Right lobe of liver (tissue), 6 donors: Measurements from ENCODE around the gene NUDT4. TPM values are rescaled to one million over a fixed set of nuclear protein-coding genes. Genes with fewer than 3 reads are reported as not detected.
A peak's percentile ranks its signal among the peaks of the same experiment; 100 is the strongest.
"Not testable (repeated sequence)": the region's sequence is repeated elsewhere in the genome, so short reads cannot be mapped to it uniquely, and the experiment has no call there.

Experiments used
- ATAC-seq, 4 donors: fragments of 200-7000 bp; cut with Tn5 transposase; one replicate each; pipeline ENCODE4 v1.9.1; 2020; ENCODE audit warnings: mild to moderate bottlenecking in 4 of 4, moderate library complexity in 4 of 4
- DNase-seq, 3 donors: peaks; one replicate each; pipeline ENCODE4 v3.0.0-alpha.2; 2020
- H3K27ac ChIP-seq, 3 donors: fragments of 200-600 bp; one replicate each; pipeline ENCODE4 v1.8.0; 2022
- H3K27me3 ChIP-seq, 2 donors: fragments of 200-600 bp; one replicate each; pipeline ENCODE4 v1.8.0; 2022
- H3K36me3 ChIP-seq, 4 donors: fragments of 200-600 bp; sonication (generic) in 1 of 4; one replicate each; pipeline versions ENCODE4 v1.5.1 to v1.8.0; 2017 to 2022; ENCODE audit warnings: control low read depth in 1 of 4
- H3K4me1 ChIP-seq, 4 donors: fragments of 200-600 bp; sonication (generic) in 1 of 4; one replicate each; pipeline versions ENCODE4 v1.5.1 to v1.8.0; 2017 to 2022; ENCODE audit warnings: control low read depth in 1 of 4
- H3K4me3 ChIP-seq, 3 donors: fragments of 200-600 bp; one replicate each; pipeline ENCODE4 v1.8.0; 2022
- H3K9me3 ChIP-seq, 4 donors: fragments of 200-600 bp; sonication (generic) in 1 of 4; one replicate each; pipeline versions ENCODE4 v1.5.1 to v1.8.0; 2017 to 2022; ENCODE audit warnings: control low read depth in 1 of 4
- CTCF ChIP-seq, 4 donors: fragments of 200-600 bp in 3 of 4; fragments of 450-650 bp in 1 of 4; IDR thresholded peaks; one replicate each; pipeline versions ENCODE4 v1.5.1 to v1.8.0; 2016 to 2022; ENCODE audit warnings: antibody characterized with exemption in 4 of 4, mild to moderate bottlenecking in 2 of 4
- POLR2A ChIP-seq: fragments of 450-650 bp; IDR thresholded peaks from one replicate; pipeline ENCODE4 v1.6.1; 2017; ENCODE audit warnings: antibody characterized with exemption, mild to moderate bottlenecking
- WGBS: methylation state at CpG from one replicate; pipeline ENCODE4 v1.1.6; 2018; ENCODE audit warnings: low coverage, low lambda C conversion rate; ENCODE audit not compliant: insufficient coverage; ENCODE audit errors: missing lambda C conversion rate; 5-methylcytosine and 5-hydroxymethylcytosine counted together
- intact Hi-C, 2 donors: fragments of 100-400 bp; cut with DNase I; formaldehyde crosslinking; loops; one replicate each; pipeline versions ENCODE4 v1.11.2 to v1.14.1; 2022
- total RNA-seq, 6 experiments: library from RNA; depleted of rRNA in 2 of 6; stranded (reverse); fragments of >200 nt in 2 of 6; fragmentation: NEBNext Ultra II Directional in 3 of 6; extraction: Animal tissue kit (Norgen Biotek cat#: 25700) in 3 of 6; gene quantifications; one replicate each; pipeline versions ENCODE4 v1.1.0 to v1.2.4, GENCODE V29; 2016 to 2023
- donor health status: DM: no; HTN: yes; CAD: no.
- donor health status: DM: no; HTN: no; CAD: no.
- donor health status: DM: no; HTN: no; CAD: no.
- donor health status: DM: no; HTN: yes; CAD: no.
- donor health status: DM: no; HTN: yes; CAD: no.

The NUDT4 gene
- total RNA-seq, 6 experiments from 2014 or later: 13.1 to 23.1 (median 20.3) TPM

DNA sequence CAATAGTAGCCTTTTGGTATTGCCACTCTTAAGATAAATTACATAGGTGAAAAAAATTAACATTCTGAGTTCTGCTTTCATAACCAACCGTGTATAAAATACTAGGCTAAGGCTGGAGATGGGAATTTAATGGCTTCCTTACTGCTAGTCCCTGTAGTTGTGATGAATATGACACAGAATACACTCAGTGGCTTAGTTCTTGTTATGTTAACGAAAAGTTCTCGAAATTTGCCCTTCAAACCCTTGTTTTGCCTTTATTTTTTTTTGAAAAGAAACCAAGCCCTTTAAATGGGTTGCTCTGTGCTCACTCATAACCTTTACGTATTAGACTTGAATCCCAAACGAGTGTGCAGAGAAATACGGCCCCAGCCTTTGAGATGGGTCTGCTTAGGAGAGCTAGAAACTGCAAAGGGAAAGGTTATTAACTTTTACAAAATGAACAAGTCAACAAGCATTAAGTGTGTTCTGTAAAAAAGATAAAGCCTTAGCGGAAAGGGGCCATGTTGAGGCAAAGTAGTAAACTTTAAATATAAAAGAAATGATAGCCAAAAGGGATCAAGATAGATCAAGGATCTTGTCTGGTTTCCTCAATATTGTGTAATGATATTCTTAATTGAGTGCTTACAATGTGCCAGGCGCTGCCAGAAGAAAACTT, 1.7 kb downstream of the NUDT4 start:
- intact Hi-C loops: no loop called here
- H3K27me3 ChIP-seq: no peaks in the 10 kb centered on the region
- TF ChIP-seq CTCF (IDR thresholded peaks at IDR 0.05) (no peak), POLR2A (no peak)
- peak overlapping the region; percentile 75 to 80 (median 79) for H3K4me3 ChIP-seq
- H3K36me3 ChIP-seq: no peaks in the 10 kb centered on the region
- peaks cover 4 to 40% (median 13%) of the 10 kb centered on the region in 4 donors for H3K4me1 ChIP-seq
- ATAC-seq: no peak
- no peak for DNase-seq
- WGBS: 3% methylated on average over 8 of the region's 8 CpGs
- no peaks in the 10 kb centered on the region for H3K9me3 ChIP-seq
- H3K27ac ChIP-seq: peak overlapping the region; percentile 94 to 99 (median 95)

DNA sequence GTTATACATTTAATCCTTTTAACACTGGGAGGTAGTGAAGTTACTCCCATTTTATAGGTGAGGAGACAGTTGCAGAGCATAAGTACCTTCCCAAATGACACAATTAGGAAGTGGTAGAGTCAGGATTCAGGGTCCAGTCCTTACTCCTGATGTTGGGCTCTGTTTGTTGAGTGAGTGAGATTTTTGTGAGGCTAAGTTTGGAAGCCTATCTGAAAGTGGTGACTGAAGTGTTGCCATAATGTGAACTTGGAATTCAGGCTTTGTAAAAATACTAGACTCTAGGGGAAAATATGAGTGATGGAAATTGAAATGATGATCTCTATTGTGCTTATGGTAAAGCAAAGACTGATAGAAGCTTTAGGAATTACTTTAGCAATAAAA, 2.2 kb downstream of the NUDT4 start:
- no peak for TF ChIP-seq CTCF (IDR thresholded peaks at IDR 0.05)
- TF ChIP-seq POLR2A: no peak
- H3K4me3 ChIP-seq: peak overlapping the region; percentile 75 to 80 (median 79)
- H3K4me1 ChIP-seq: peaks cover 4 to 35% (median 10%) of the 10 kb centered on the region in 4 donors
- DNase-seq: no peak
- no peak for ATAC-seq
- no peaks in the 10 kb centered on the region for H3K9me3 ChIP-seq
- intact Hi-C loops: no loop called here
- peak overlapping the region; percentile 94 to 99 (median 95) for H3K27ac ChIP-seq
- no peaks in the 10 kb centered on the region for H3K36me3 ChIP-seq
- H3K27me3 ChIP-seq: no peaks in the 10 kb centered on the region

- Histone ChIP-seq H3K36me3 (no peaks in the 10 kb centered on the region), H3K9me3 (no peaks in the 10 kb centered on the region), H3K27me3 (no peaks in the 10 kb centered on the region), H3K4me1 (peaks cover 4 to 33% (median 9%) of the 10 kb centered on the region in 4 donors), H3K4me3 (peak overlapping the region; percentile 75 to 80 (median 79)), H3K27ac (peak overlapping the region; percentile 94 to 99 (median 95))
- intact Hi-C loops: no loop called here
- 14% methylated on average over 2 of the region's 2 CpGs for WGBS
- TF ChIP-seq CTCF (IDR thresholded peaks at IDR 0.05): peak; percentile 21 to 32 (median 24)
- TF ChIP-seq POLR2A: no peak
- no peak for ATAC-seq
- DNase-seq: no peak
These were observed 2.9 kb downstream of the NUDT4 start for GRCh38 chr12:93380480-93381121.

DNA sequence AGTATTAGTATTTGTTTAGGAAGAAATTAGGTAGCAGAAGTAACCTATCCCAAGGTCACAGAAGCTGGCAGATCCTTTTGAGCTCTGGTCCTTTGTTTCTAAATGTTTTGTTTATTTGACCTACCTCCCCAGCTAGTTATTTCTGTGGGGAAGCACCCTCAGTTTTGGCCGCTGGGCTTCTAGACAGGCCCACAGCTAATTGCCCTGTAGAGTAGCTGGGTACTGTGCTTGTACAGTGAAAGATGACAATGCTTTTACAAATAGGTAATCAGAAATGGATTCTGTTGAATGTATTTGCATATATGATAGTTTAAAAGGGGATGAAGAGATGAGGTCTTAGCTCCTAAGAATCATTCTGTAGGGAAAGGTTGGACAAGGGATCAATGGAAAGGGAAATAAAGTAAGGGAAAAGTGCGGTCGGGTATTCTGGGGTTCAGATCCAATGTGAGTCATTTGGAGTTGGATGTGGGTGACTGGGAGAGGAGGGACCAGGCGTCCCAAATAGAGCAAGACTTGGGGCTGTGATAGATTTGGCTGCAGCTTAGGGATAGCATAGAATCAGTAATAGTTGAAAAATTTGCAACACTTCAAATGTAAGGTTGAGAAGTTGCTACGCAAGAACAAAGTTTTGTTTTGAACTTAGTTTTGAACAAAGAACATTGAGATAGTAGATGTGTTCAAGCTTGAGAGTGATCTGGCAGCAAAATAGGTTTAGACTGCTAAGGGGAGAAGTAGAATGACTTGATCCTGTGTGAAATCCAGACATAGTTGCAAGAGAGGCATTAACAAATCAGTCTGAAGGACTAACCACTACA, 3.6 kb downstream of the NUDT4 start:
- DNase-seq (no peak), ATAC-seq (no peak)
- intact Hi-C loops: no loop called here
- Histone ChIP-seq H3K4me1 (peaks cover 4 to 27% (median 5%) of the 10 kb centered on the region in 4 donors), H3K4me3 (peak overlapping the region in 1 of 3 donors; percentile 75), H3K27me3 (no peaks in the 10 kb centered on the region), H3K36me3 (no peaks in the 10 kb centered on the region), H3K27ac (peak overlapping the region in 2 of 3 donors; percentile 29 to 99), H3K9me3 (no peaks in the 10 kb centered on the region)
- no peak for TF ChIP-seq CTCF (IDR thresholded peaks at IDR 0.05)
- no peak for TF ChIP-seq POLR2A
- whole genome bisulfite sequencing: 44% methylated on average over 5 of the region's 5 CpGs

- H3K36me3 ChIP-seq, intact Hi-C loops, DNase-seq, H3K4me3 ChIP-seq, H3K9me3 ChIP-seq, H3K27me3 ChIP-seq, ATAC-seq: not testable (repeated sequence)
- WGBS: 93% methylated on average over 3 of the region's 5 CpGs
- Histone ChIP-seq H3K27ac (peak overlapping the region in 1 of 3 donors; percentile 99), H3K4me1 (peaks cover 0 to 21% (median 5%) of the 10 kb centered on the region in 4 donors)
These were observed 4.3 kb downstream of the NUDT4 start for GRCh38 chr12:93381976-93382437.
